ENCODE results near the gene INSL3. TPM values are rescaled to one million over a fixed set of nuclear protein-coding genes. Genes with fewer than 3 reads are reported as not detected.

Gene INSL3
- polyA plus RNA-seq, 1 donor, result 1.6 TPM

- DNase-seq, result no peak
- Histone ChIP-seq H3K27me3 (ENCODE audit: control insufficient read depth, insufficient read depth, low read length) (peaks cover 17% of the 10 kb centered on the region), H3K27ac (ENCODE audit: low read length) (no peak overlapping the region), H3K9me3 (ENCODE audit: control insufficient read depth, low read depth, low read length) (peaks cover 3% of the 10 kb centered on the region), H3K36me3 (ENCODE audit: control insufficient read depth, insufficient read depth, low read length) (no peaks in the 10 kb centered on the region), H3K4me3 (ENCODE audit: low read length) (no peak overlapping the region), H3K4me1 (ENCODE audit: control insufficient read depth, insufficient read depth, low read length) (peaks cover 29% of the 10 kb centered on the region)
- no CpG with 5 or more reads among the region's 8 CpGs for WGBS (ENCODE audit: insufficient coverage, low lambda C conversion rate)
Measured at GRCh38 chr19:17846146-17846545, 24.8 kb upstream of the INSL3 start.

GRCh38 chr19:17843908-17844490 is 22.7 kb upstream of the INSL3 start:
- Histone ChIP-seq H3K9me3 (ENCODE audit: control insufficient read depth, low read depth, low read length) (peaks cover 3% of the 10 kb centered on the region), H3K36me3 (ENCODE audit: control insufficient read depth, insufficient read depth, low read length) (no peaks in the 10 kb centered on the region), H3K27ac (ENCODE audit: low read length) (no peak overlapping the region), H3K4me3 (ENCODE audit: low read length) (no peak overlapping the region), H3K27me3 (ENCODE audit: control insufficient read depth, insufficient read depth, low read length) (peaks cover 17% of the 10 kb centered on the region), H3K4me1 (ENCODE audit: control insufficient read depth, insufficient read depth, low read length) (peaks cover 29% of the 10 kb centered on the region)
- DNase-seq, result no peak
- WGBS (ENCODE audit: insufficient coverage, low lambda C conversion rate), result no CpG with 5 or more reads among the region's 14 CpGs

DNA sequence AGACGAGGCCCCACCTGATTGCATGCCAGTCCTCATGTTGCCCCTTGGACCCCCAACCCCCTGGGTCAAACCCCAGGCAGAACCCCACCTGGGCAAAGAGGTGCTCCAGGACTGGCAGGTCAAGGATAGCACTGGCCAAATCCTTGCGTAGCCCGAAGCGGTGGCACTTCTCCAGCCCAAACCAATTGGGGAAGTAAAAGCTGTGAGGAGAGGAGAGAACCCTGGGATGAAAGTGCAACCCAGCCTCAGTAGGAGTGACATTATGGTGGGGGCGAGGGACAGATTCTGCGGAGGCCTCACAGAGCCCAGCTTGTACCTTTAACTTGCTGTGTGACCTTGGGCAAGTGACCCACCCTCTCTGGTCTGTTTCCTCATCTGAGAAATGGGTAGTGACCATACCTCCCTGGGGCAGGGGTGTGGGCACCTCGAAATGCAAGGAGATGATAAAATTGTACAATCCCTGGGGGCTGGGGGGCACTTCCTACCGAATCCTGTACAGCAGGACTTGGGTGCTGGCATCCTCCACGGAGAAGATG is 22.0 kb upstream of the INSL3 start:
- Histone ChIP-seq H3K36me3 (ENCODE audit: control insufficient read depth, insufficient read depth, low read length) (no peaks in the 10 kb centered on the region), H3K4me1 (ENCODE audit: control insufficient read depth, insufficient read depth, low read length) (peaks cover 29% of the 10 kb centered on the region), H3K4me3 (ENCODE audit: low read length) (no peak overlapping the region), H3K27ac (ENCODE audit: low read length) (no peak overlapping the region), H3K9me3 (ENCODE audit: control insufficient read depth, low read depth, low read length) (peaks cover 3% of the 10 kb centered on the region), H3K27me3 (ENCODE audit: control insufficient read depth, insufficient read depth, low read length) (peaks cover 17% of the 10 kb centered on the region)
- no peak for DNase-seq
- no CpG with 5 or more reads among the region's 9 CpGs for WGBS (ENCODE audit: insufficient coverage, low lambda C conversion rate)

- peak overlapping the region; percentile 5 for H3K4me3 ChIP-seq (ENCODE audit: low read length)
- H3K9me3 ChIP-seq (ENCODE audit: control insufficient read depth, low read depth, low read length), result peaks cover 3% of the 10 kb centered on the region
- no peak overlapping the region for H3K27ac ChIP-seq (ENCODE audit: low read length)
- DNase-seq, result no peak
- no CpG with 5 or more reads among the region's 20 CpGs for WGBS (ENCODE audit: insufficient coverage, low lambda C conversion rate)
- H3K4me1 ChIP-seq (ENCODE audit: control insufficient read depth, insufficient read depth, low read length), result peaks cover 24% of the 10 kb centered on the region
- H3K36me3 ChIP-seq (ENCODE audit: control insufficient read depth, insufficient read depth, low read length), result peaks cover 3% of the 10 kb centered on the region
- peaks cover 17% of the 10 kb centered on the region for H3K27me3 ChIP-seq (ENCODE audit: control insufficient read depth, insufficient read depth, low read length)
Measured at GRCh38 chr19:17842663-17843291, 21.5 kb upstream of the INSL3 start.

- no peak overlapping the region for H3K27ac ChIP-seq (ENCODE audit: low read length)
- peak; percentile 61 to 74 for DNase-seq
- peaks cover 3% of the 10 kb centered on the region for H3K9me3 ChIP-seq (ENCODE audit: control insufficient read depth, low read depth, low read length)
- peaks cover 17% of the 10 kb centered on the region for H3K27me3 ChIP-seq (ENCODE audit: control insufficient read depth, insufficient read depth, low read length)
- H3K4me3 ChIP-seq (ENCODE audit: low read length), result peak overlapping the region; percentile 19
- 8% methylated on average over 9 of the region's 56 CpGs for WGBS (ENCODE audit: insufficient coverage, low lambda C conversion rate)
- peaks cover 4% of the 10 kb centered on the region for H3K36me3 ChIP-seq (ENCODE audit: control insufficient read depth, insufficient read depth, low read length)
- peaks cover 17% of the 10 kb centered on the region for H3K4me1 ChIP-seq (ENCODE audit: control insufficient read depth, insufficient read depth, low read length)
Measured at GRCh38 chr19:17841810-17842662, 20.7 kb upstream of the INSL3 start.

DNA sequence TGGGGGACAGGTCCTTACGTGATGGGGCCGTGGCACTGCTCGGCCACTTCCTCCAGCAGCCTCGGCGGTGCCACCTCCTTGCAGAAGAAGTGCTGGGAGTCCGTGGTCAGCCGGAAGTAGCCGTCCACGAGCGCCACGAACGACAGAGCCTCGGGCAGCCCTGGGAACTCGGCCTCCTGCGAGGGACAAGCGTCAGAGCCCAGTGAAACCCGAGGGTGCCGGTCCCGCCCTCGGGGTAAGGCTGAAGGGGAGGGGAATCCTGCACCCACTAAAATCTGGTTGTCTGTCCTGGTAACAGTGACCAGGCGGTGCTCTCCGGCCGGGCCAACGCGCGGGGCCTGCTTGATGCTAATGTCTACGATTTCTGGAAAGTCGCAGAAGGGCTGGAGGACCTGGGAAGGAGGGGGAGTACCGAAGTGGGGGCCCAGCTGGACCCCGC is 20.1 kb upstream of the INSL3 start:
- no peak for DNase-seq
- Histone ChIP-seq H3K27me3 (ENCODE audit: control insufficient read depth, insufficient read depth, low read length) (peaks cover 17% of the 10 kb centered on the region), H3K4me1 (ENCODE audit: control insufficient read depth, insufficient read depth, low read length) (peaks cover 15% of the 10 kb centered on the region), H3K27ac (ENCODE audit: low read length) (no peak overlapping the region), H3K36me3 (ENCODE audit: control insufficient read depth, insufficient read depth, low read length) (peaks cover 4% of the 10 kb centered on the region), H3K9me3 (ENCODE audit: control insufficient read depth, low read depth, low read length) (peaks cover 3% of the 10 kb centered on the region), H3K4me3 (ENCODE audit: low read length) (peak overlapping the region; percentile 19)
- no CpG with 5 or more reads among the region's 30 CpGs for WGBS (ENCODE audit: insufficient coverage, low lambda C conversion rate)

DNA sequence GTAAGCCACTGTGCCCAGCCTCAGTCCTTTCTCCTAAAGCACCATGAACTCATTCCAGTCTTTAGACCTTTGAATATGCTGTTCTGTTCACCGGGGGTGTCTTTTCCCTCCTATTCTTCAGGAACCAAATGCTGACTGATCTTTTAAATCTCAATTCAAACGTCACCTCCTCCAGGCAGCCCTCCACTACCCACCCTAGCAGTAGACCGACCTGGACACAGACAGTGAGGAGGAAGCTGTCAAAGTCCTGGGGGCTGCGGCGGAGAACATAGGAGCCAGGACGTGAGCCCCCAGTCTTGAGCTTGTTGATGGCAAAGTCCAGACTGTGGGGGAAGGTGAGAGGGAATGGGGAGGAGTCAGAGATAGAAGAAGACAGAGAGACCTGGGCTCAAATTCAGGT is 18.7 kb upstream of the INSL3 start:
- whole genome bisulfite sequencing (ENCODE audit: insufficient coverage, low lambda C conversion rate), result 67% methylated on average over 3 of the region's 6 CpGs
- H3K27me3 ChIP-seq (ENCODE audit: control insufficient read depth, insufficient read depth, low read length), result peaks cover 17% of the 10 kb centered on the region

DNA sequence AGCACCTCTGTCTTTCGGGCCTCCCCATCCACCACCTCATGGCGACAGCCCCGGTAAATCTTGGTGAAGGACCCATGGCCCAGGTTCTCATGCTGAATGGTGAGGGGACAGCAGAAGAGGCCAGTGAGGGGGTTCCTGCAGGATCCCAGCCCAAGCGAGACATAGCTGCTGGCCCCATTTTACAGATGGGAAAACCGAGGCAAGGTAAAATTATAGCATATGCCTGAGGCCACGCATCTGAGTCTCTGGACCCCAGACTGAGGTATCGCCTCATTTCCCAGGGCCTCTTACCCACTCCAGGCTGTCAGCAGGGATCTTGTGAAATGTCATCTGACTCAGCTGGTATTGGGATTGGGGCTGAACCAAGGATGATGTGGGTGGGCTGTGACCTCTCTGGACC is 16.7 kb upstream of the INSL3 start:
- Histone ChIP-seq H3K27me3 (ENCODE audit: control insufficient read depth, insufficient read depth, low read length) (peaks cover 17% of the 10 kb centered on the region), H3K27ac (ENCODE audit: low read length) (no peak overlapping the region), H3K9me3 (ENCODE audit: control insufficient read depth, low read depth, low read length) (peaks cover 3% of the 10 kb centered on the region), H3K36me3 (ENCODE audit: control insufficient read depth, insufficient read depth, low read length) (peaks cover 6% of the 10 kb centered on the region), H3K4me1 (ENCODE audit: control insufficient read depth, insufficient read depth, low read length) (peaks cover 15% of the 10 kb centered on the region), H3K4me3 (ENCODE audit: low read length) (no peak overlapping the region)
- no peak for DNase-seq
- no CpG with 5 or more reads among the region's 7 CpGs for WGBS (ENCODE audit: insufficient coverage, low lambda C conversion rate)

More for the DNA sequence above, 18.7 kb upstream of the INSL3 start:
- H3K4me3 ChIP-seq (ENCODE audit: low read length), result no peak overlapping the region
- H3K4me1 ChIP-seq (ENCODE audit: control insufficient read depth, insufficient read depth, low read length), result peaks cover 15% of the 10 kb centered on the region
- H3K27ac ChIP-seq (ENCODE audit: low read length), result no peak overlapping the region
- H3K36me3 ChIP-seq (ENCODE audit: control insufficient read depth, insufficient read depth, low read length), result peaks cover 6% of the 10 kb centered on the region
- DNase-seq, result no peak
- peaks cover 3% of the 10 kb centered on the region for H3K9me3 ChIP-seq (ENCODE audit: control insufficient read depth, low read depth, low read length)

- Histone ChIP-seq H3K27me3 (ENCODE audit: control insufficient read depth, insufficient read depth, low read length) (peaks cover 7% of the 10 kb centered on the region), H3K36me3 (ENCODE audit: control insufficient read depth, insufficient read depth, low read length) (peaks cover 6% of the 10 kb centered on the region), H3K4me3 (ENCODE audit: low read length) (no peak overlapping the region), H3K4me1 (ENCODE audit: control insufficient read depth, insufficient read depth, low read length) (peaks cover 5% of the 10 kb centered on the region), H3K9me3 (ENCODE audit: control insufficient read depth, low read depth, low read length) (peaks cover 1% of the 10 kb centered on the region), H3K27ac (ENCODE audit: low read length) (no peak overlapping the region)
- DNase-seq, result no peak
- WGBS (ENCODE audit: insufficient coverage, low lambda C conversion rate), result no CpG with 5 or more reads among the region's 4 CpGs
Measured at GRCh38 chr19:17836530-17836929, 15.2 kb upstream of the INSL3 start.
